RPMI7951 (cell line): ENCODE data around the gene PCDHGC5. TPM values are rescaled to one million over a fixed set of nuclear protein-coding genes. Genes with fewer than 3 reads are reported as not detected.

Experiments used
- DNase-seq: peaks from one replicate; pipeline ENCODE4 v3.0.0-alpha.2; 2012; ENCODE audit warnings: low read depth
- total RNA-seq: library from RNA; depleted of rRNA; stranded (reverse); fragments of >200 nt; shearing (Covaris generic); gene quantifications from 2 replicates; pipeline ENCODE4 v1.2.3, GENCODE V29; 2014; rRNA removed

PCDHGC5 gene
- 1.1 and 1.2 TPM in 2 replicates for total RNA-seq

DNA sequence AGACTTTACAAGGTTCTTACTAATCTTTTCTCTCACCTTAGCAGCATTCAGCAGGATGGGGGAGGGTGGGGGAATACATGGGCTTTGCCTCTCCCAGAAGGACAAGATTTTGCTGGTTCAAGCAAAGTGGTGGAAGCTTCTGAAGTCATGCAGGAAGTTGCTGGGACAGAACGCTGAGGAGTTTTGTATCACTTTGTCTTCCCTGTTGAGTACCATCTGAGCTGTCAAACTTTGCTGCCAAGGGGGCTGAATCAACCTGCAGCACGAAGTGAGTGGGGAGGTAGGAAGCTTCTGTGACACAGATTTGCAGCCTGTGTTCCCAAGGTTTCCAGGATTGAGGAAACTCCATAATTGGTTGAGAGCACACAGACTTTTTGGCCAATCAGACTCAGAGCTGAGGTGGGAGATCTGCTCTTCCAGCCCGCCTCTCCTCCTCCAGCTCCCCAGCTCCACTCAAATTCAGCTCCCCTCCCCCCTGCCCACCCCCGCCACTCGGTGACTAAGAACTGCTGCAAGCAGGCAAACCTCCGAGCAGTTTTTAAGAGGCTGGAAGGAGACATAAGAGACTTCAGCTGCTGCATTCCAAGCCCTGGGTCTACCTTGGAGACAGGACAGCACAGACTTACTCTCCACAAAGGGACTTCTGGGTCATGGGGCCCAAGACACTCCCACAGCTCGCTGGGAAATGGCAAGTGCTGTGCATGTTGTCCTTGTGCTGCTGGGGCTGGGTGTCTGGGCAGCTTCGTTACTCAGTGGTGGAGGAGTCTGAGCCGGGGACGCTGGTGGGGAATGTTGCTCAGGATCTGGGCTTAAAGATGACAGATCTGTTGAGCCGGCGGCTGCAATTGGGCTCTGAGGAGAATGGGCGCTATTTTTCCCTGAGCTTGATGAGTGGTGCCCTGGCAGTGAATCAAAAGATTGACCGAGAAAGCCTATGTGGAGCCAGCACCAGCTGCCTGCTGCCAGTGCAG, at the start of gene PCDHGC5:
Gene PCDHGC5 (plus strand): TSS at position 491 of the 971 bp plus-strand sequence. CDS start 160 bp downstream, at position 651.
- peak; percentile 61 for DNase-seq

DNA sequence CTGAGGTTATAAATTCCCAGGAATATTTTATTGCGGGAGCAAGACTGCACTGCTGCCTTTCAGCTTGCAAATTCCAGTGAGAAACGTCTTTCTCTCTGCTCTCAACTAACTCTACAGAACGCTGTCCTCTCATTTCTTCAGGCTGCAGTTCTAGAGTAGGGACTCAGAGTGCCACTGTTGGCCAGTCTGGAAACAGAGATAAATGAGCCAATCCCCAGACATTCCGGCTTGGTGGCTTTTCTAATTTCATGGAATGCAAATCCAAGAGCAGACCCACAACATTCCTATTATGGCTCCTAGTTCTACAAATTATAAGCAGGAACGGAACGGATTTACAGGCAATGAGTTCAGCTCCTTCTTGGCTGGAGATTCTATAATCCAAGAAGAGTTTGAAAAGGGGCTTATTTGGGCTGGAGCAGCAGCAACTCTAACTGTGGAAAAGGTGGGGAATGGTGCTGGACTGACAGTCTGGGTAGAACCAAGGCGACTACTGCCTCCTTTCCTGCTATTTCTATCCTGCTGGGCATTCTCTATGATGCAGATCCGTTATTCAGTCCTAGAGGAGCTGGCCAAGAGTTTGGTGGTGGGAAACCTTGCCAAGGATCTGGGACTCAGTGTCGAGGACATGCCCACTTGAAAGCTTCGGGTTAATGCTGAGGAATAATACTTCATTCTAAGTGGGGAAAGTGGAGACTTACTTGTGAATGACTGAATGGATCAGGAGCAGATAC, 49.3 kb upstream of the PCDHGC5 start:
- DNase-seq = peak; percentile 32

DNA sequence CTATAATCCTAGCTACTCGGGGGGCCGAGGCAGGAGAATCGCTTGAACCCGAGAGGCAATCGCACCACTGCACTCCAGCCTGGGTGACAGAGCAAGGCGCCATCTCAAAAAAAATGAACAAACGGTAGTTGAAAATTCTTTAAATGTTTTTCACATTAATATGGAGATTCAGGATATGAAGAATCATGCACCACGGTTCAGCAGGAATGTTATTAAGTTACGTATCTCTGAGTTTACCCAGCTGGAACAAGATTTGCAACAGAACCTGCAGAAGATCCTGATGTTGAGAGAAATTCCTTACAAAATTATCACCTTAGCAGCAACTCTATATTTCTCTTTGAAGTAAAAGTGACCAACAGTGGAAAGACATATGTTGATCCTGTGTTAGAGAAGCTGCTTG, 48.5 kb upstream of the PCDHGC5 start:
- no peak for DNase-seq

DNA sequence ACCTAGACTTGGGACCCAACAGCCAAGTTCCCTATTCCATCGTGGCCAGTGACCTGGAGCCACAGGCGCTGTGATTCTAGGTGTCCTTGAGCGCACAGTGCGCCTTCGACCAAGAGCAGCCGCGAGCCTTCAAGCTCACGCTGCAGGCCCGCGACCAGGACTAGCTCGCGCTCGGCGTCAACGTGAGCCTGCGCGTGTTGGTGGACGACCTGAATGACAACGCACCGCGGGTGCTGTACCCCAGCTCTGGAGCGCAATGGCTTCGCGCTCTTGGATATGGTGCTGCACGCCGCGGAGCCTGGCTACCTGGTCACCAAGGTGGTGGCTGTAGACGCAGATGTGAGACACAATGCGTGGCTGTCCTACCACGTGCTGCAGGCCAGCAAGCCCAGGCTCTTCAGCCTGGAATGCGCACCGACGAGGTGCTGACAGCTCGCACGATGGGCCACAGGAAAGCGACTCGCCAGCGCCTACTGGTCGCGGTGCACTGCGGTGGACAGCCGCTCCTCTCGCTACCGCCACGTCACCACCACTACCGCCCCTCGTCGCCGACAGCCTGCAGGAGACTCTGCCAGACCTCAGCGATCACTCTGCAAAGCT, 47.2 kb upstream of the PCDHGC5 start:
- no peak for DNase-seq

DNA sequence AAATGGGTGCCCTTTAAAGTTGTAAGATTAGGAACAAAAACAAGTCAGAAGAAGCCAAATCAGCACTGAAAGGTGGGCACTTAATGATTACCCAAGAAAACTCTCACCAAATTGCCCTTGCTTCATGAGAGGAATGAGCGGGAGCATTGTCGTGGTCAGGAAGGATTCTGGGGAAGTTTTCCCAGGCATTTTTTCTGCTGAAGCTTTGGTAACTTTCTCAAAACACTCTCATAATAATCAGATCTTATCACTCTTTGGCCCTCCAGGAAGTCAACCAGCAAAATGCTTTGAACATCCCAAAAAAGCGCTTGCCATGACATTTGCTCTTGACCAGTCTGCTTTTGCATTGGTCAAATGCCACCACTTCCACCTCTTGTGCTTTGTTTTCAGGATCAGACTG, 23.5 kb upstream of the PCDHGC5 start:
- DNase-seq = peak; percentile 43

DNA sequence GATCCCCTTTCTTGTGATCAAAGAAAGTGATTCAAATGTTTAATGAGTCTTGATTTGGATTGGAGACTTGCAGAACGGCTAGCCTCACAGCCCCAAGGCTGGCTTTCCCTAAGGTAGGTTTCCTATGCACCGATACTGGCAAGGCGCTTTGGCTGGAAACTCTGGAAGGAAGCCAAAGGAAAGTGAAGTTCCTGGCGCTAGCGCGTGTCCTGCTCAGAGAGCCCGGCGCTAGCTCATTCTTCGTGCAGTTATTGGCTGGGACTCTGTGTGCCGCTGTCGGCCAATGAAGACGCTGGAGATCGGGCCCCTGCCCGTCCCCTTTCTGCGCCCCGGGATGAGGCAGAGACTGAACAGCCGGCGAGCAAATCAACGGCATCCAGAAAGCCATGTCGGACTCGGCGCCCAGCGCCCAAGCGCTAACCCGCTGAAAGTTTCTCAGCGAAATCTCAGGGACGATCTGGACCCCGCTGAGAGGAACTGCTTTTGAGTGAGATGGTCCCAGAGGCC, 13.2 kb upstream of the PCDHGC5 start, which contains the start of gene PCDHGC3:
Gene PCDHGC3 (plus strand): TSS at position 342 of the 507 bp plus-strand sequence. CDS start 151 bp downstream, at position 493.
- peak; percentile 96 for DNase-seq

DNA sequence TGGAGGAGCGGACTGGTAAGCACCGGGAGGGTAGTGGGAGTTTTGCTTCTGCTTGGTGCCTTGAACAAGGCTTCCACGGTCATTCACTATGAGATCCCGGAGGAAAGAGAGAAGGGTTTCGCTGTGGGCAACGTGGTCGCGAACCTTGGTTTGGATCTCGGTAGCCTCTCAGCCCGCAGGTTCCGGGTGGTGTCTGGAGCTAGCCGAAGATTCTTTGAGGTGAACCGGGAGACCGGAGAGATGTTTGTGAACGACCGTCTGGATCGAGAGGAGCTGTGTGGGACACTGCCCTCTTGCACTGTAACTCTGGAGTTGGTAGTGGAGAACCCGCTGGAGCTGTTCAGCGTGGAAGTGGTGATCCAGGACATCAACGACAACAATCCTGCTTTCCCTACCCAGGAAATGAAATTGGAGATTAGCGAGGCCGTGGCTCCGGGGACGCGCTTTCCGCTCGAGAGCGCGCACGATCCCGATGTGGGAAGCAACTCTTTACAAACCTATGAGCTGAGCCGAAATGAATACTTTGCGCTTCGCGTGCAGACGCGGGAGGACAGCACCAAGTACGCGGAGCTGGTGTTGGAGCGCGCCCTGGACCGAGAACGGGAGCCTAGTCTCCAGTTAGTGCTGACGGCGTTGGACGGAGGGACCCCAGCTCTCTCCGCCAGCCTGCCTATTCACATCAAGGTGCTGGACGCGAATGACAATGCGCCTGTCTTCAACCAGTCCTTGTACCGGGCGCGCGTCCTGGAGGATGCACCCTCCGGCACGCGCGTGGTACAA, 12.6 kb upstream of the PCDHGC5 start:
- peak; percentile 79 for DNase-seq

DNA sequence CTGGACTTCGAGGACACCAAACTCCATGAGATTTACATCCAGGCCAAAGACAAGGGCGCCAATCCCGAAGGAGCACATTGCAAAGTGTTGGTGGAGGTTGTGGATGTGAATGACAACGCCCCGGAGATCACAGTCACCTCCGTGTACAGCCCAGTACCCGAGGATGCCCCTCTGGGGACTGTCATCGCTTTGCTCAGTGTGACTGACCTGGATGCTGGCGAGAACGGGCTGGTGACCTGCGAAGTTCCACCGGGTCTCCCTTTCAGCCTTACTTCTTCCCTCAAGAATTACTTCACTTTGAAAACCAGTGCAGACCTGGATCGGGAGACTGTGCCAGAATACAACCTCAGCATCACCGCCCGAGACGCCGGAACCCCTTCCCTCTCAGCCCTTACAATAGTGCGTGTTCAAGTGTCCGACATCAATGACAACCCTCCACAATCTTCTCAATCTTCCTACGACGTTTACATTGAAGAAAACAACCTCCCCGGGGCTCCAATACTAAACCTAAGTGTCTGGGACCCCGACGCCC, 11.8 kb upstream of the PCDHGC5 start:
- no peak for DNase-seq

DNA sequence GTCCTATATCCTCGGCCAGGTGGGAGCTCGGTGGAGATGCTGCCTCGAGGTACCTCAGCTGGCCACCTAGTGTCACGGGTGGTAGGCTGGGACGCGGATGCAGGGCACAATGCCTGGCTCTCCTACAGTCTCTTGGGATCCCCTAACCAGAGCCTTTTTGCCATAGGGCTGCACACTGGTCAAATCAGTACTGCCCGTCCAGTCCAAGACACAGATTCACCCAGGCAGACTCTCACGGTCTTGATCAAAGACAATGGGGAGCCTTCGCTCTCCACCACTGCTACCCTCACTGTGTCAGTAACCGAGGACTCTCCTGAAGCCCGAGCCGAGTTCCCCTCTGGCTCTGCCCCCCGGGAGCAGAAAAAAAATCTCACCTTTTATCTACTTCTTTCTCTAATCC, 11.1 kb upstream of the PCDHGC5 start:
- peak; percentile 28 for DNase-seq

DNA sequence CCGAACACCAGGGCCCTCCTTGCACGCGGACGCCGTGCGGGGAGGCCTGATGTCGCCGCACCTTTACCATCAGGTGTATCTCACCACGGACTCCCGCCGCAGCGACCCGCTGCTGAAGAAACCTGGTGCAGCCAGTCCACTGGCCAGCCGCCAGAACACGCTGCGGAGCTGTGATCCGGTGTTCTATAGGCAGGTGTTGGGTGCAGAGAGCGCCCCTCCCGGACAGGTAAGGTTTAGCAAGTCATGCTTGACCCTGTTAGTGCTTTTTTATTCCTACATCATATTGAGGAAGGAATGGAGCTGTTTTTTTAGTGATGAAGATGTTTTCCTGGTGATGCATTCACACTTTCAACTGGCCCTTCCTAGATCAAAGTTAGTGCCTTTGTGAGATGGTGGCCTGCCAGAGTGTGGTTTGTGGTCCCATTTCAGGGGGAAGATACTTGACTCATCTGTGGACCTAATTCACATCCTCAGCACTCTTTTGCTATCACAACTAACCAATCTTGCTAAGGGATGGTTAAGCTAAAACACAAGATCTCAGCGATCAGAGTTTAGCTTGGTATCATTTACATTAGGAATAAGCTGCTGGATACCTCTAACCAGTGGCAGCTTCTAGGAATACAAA, 10.4 kb upstream of the PCDHGC5 start:
- peak; percentile 82 for DNase-seq

DNA sequence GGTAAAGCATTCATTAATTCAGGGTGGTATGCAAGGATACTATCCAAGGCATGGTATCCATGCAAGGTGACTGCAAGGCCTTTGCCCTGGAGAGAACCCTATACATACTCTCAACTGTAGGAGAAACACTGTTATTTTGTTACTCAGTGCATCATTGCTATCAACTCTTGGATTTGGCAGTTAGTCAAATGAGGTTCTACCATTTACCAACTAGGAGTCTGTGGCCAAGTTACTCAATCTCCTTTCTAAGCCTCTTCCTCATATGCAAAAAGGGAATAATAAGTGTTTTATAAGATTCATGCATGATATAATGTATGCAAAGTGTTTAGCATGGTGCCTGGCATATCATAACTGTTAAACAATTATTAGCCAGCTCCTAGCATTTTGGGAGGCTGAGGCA, 9.1 kb upstream of the PCDHGC5 start:
- no peak for DNase-seq

DNA sequence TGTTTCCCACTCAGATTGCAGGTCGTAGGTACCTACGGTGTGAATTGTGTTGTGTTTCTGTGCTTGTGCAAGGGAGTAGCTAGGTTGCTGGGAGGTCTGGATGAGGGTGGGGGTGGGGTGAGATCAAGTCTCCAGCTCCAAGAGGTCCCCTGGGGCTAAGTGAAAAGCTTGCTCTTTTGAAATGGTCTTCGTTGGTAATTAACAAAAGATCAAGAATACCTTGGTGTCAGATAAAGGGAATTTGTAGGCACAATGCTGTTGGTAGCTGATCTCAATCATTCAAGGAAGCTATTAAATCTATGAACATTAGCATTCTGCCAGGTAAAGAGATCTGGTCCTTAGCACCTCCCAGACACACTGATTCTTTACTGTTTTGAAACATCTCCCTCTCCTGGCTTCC, 5.0 kb upstream of the PCDHGC5 start:
- DNase-seq = no peak

DNA sequence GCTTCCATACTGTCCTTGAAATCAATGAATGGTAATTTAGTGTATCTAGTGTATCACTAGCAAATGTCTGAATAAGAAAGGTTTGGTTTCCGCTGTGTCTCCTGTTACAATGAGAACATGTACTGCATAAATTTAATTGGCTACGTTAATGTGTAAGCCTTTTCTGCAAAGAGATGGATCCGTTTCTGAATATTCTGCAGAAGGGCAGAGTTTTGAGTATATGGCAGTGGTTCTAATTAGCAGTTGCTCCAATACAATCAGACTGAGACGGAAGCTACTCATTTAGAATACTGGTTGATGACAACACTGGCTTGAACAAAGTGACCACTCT, 4.6 kb upstream of the PCDHGC5 start:
- no peak for DNase-seq

DNA sequence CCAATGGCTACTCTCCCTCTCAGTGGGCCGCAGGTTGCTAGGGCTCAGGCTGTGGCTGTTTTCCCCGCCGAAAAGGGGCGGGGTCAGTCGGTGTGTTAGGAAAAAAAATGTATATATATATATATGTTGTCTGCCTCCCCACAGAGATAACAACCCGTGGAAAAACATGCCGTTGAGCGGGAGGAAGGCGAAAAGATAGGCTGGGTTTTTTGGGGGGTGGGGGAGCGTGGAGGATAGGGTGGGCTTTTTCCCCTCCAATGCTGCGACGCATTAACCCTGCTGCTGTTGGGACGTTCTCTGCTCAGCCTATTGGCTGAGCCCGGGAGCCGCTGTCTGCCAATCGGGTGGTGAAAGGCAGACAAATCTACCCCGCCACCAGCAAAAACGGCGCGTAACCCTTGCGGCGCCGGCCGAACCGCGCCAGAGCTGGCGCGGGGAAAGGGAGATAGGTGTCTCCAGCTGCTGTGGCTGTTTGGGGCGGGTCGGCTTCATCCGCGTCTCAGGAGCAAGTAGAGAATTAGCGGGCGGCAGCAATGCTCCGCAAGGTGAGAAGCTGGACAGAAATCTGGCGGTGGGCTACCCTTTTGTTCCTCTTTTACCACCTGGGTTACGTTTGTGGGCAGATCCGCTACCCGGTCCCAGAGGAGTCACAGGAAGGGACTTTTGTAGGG, 4.1 kb upstream of the PCDHGC5 start, which contains the start of gene PCDHGC4:
Gene PCDHGC4 (plus strand): TSS at position 390 of the 671 bp plus-strand sequence. CDS start 144 bp downstream, at position 534.
- DNase-seq = no peak

DNA sequence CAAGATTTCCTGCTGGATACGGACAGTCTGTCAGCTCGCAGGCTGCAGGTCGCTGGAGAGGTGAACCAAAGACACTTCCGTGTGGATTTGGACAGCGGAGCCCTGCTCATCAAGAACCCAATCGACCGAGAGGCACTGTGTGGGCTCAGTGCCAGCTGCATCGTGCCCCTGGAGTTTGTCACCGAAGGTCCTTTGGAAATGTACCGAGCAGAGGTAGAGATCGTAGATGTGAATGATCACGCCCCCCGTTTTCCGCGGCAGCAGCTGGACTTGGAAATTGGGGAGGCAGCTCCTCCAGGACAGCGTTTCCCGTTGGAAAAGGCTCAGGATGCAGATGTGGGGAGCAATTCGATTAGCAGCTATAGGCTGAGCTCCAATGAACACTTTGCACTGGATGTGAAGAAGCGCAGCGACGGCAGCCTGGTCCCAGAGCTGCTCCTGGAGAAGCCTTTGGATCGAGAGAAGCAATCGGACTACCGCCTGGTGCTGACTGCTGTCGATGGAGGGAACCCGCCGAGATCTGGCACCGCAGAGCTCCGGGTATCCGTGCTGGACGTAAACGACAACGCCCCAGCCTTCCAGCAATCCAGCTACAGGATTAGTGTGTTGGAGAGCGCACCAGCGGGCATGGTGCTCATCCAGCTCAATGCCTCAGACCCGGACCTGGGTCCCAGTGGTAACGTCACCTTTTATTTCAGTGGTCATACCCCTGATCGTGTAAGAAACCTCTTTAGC, 3.4 kb upstream of the PCDHGC5 start:
- no peak for DNase-seq

DNA sequence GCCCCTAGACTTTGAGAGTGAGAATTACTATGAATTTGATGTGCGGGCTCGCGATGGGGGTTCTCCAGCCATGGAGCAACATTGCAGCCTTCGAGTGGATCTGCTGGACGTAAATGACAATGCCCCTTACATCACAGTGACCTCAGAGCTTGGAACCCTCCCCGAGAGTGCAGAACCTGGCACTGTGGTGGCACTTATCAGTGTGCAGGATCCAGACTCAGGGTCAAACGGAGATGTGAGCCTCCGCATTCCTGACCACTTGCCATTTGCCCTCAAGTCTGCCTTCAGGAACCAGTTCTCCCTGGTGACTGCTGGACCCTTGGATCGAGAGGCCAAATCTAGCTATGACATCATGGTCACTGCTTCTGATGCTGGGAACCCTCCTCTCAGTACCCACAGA, 2.8 kb upstream of the PCDHGC5 start:
- no peak for DNase-seq

DNA sequence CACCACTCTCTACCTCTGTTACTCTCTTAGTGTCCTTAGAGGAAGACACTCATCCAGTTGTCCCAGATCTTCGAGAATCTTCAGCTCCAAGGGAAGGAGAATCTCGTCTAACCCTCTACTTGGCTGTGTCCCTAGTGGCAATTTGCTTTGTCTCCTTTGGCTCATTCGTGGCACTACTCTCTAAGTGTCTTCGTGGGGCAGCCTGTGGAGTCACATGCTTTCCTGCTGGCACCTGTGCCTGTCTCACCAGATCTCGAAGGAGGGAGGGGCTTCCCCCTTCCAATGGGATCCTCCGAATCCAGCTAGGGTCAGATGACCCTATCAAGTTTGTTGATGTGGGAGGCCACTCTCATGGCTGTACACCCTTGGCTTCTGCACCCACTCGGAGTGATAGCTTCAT, 1.8 kb upstream of the PCDHGC5 start:
- DNase-seq = no peak

DNA sequence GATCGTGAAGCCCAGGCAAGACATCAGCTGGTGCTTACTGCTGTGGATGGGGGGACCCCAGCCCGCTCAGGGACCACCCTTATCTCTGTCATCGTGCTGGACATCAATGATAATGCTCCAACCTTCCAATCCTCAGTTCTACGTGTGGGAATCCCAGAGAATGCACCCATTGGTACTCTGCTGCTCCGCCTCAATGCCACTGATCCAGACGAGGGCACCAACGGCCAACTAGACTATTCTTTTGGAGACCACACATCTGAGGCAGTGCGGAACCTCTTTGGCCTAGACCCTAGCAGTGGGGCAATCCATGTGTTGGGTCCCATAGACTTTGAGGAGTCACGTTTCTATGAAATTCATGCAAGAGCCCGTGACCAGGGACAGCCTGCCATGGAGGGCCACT, 960 bp downstream of the PCDHGC5 start:
- no peak for DNase-seq

DNA sequence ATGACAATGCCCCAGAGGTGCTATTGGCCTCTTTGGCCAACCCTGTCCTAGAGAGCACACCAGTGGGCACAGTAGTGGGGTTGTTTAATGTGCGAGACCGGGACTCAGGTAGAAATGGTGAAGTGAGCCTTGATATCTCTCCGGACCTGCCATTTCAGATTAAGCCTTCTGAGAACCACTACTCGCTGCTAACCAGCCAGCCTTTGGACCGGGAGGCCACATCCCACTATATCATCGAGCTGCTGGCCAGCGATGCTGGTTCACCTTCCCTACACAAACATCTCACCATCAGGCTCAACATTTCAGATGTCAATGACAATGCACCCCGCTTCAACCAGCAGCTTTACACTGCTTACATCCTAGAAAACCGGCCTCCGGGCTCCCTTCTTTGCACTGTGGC, 1.4 kb downstream of the PCDHGC5 start:
- no peak for DNase-seq
